Esophagus muscularis mucosa (tissue), 4 donors: Measurements from ENCODE around the gene GMDS.

Experiments used
- CTCF ChIP-seq, 3 experiments: fragments of 200-600 bp in 2 of 3; fragments of 450-650 bp in 1 of 3; sonication (generic) in 2 of 3; IDR thresholded peaks; one replicate each; pipeline ENCODE4 v1.5.1; 2017 to 2019; ENCODE audit warnings: antibody characterized with exemption in 3 of 3, mild to moderate bottlenecking in 2 of 3, moderate library complexity in 1 of 3
- EP300 ChIP-seq: sonication (generic); formaldehyde crosslinking; IDR thresholded peaks from one replicate; pipeline ENCODE4 v1.6.1; 2017; ENCODE audit warnings: antibody characterized with exemption
- POLR2AphosphoS5 ChIP-seq, 2 donors: sonication (generic); formaldehyde crosslinking; IDR thresholded peaks; one replicate each; pipeline ENCODE4 v1.6.1; 2017; ENCODE audit warnings: antibody characterized with exemption in 2 of 2

GRCh38 chr6:2225422-2226392 is 19.7 kb downstream of the GMDS start:
- TF ChIP-seq CTCF (IDR thresholded peaks at IDR 0.05) (no peak), POLR2AphosphoS5 (IDR thresholded peaks at IDR 0.05) (no peak), EP300 (no peak)
